Caco-2 (cell line): ENCODE results near the gene RAP2A. TPM values are rescaled to one million over a fixed set of nuclear protein-coding genes. Genes with fewer than 3 reads are reported as not detected.

Experiments
- BruUV-seq: library from RNA; stranded (reverse); fragments of 400-500 nt; replicated peaks from 2 replicates; lab custom pipeline; 2021; lab: Mats Ljungman, UMichigan
- CTCF ChIA-PET: fragments of 300-600 bp; sonication (Branson Sonifier 250); formaldehyde crosslinking; loops from one replicate; lab custom pipeline; 2022; ENCODE audit warnings: antibody characterized with exemption; lab: Charles Lee
- POLR2A ChIA-PET: fragments of 300-600 bp; sonication (Branson Sonifier 250); formaldehyde crosslinking; loops from one replicate; lab custom pipeline; 2022; ENCODE audit warnings: antibody characterized with exemption; lab: Charles Lee
- DNase-seq, 2 experiments: peaks; one replicate each; pipeline versions ENCODE4 v3.0.0 to v3.0.0-alpha.2; 2020 to 2022
- H3K27me3 ChIP-seq: replicated peaks from 2 replicates; pipeline ENCODE4 v1.6.0; 2011; ENCODE audit warnings: low read length; ENCODE audit not compliant: control insufficient read depth, insufficient read depth
- H3K36me3 ChIP-seq: 2 replicates; pipeline ENCODE4 v1.5.1; 2011; ENCODE audit warnings: low read length; ENCODE audit not compliant: control insufficient read depth, insufficient read depth
- H3K4me1 ChIP-seq: fragments of 250-450 bp; sonication (Bioruptor Pico); 2 replicates; pipeline ENCODE4 v1.5.1; 2020; ENCODE audit warnings: mild to moderate bottlenecking
- H3K4me3 ChIP-seq: 2 replicates; pipeline ENCODE4 v1.5.1; 2011; ENCODE audit warnings: low read depth, mild to moderate bottlenecking, control low read depth, low read length
- H3K9me3 ChIP-seq: fragments of 250-450 bp; sonication (Bioruptor Pico); 2 replicates; pipeline ENCODE4 v1.5.1; 2020; ENCODE audit warnings: mild to moderate bottlenecking, moderate library complexity
- H3K27ac Mint-ChIP-seq: one replicate; pipeline ENCODE4 v1.8.0; 2022; ENCODE audit warnings: mixed read lengths; ENCODE audit not compliant: unreplicated experiment
- H3K27me3 Mint-ChIP-seq: one replicate; pipeline ENCODE4 v1.8.0; 2022; ENCODE audit warnings: mixed read lengths; ENCODE audit not compliant: insufficient read depth, unreplicated experiment
- H3K36me3 Mint-ChIP-seq: one replicate; pipeline ENCODE4 v1.8.0; 2022; ENCODE audit warnings: mild to moderate bottlenecking, mixed read lengths; ENCODE audit not compliant: insufficient read depth, unreplicated experiment
- H3K4me1 Mint-ChIP-seq: one replicate; pipeline ENCODE4 v1.8.0; 2022; ENCODE audit warnings: low read depth, mixed read lengths; ENCODE audit not compliant: unreplicated experiment
- H3K4me3 Mint-ChIP-seq: one replicate; pipeline ENCODE4 v1.8.0; 2022; ENCODE audit warnings: mild to moderate bottlenecking, moderate library complexity, mixed read lengths; ENCODE audit not compliant: unreplicated experiment
- H3K9me3 Mint-ChIP-seq: one replicate; pipeline ENCODE4 v1.8.0; 2022; ENCODE audit warnings: mixed read lengths; ENCODE audit not compliant: unreplicated experiment
- CTCF ChIP-seq, 2 experiments: fragments of 200-600 bp in 1 of 2; IDR thresholded peaks; 1 replicate in 1 of 2; 2 replicates in 1 of 2; pipeline versions ENCODE4 v1.5.1 to v1.8.0; 2011 to 2022; ENCODE audit warnings: antibody characterized with exemption in 1 of 2, control low read depth in 1 of 2, inconsistent platforms in 1 of 2, low read depth in 1 of 2, low read length in 1 of 2, mild to moderate bottlenecking in 1 of 2, moderate library complexity in 1 of 2; ENCODE audit not compliant: insufficient read depth in 1 of 2, severe bottlenecking in 1 of 2, unreplicated experiment in 1 of 2
- intact Hi-C: fragments of 100-400 bp; cut with micrococcal nuclease; formaldehyde crosslinking; loops from one replicate; pipeline ENCODE4 v1.10.0; 2022; ENCODE audit not compliant: unreplicated experiment
- total RNA-seq: library from RNA; stranded (reverse); gene quantifications from 2 replicates; pipeline ENCODE4 v1.2.3, GENCODE V29; 2022

The RAP2A gene
- total RNA-seq, 1 experiment from 2014 or later, result 19.7 TPM

- no TSS peak for BruUV-seq
- no peak overlapping the region for H3K27ac Mint-ChIP-seq
Observed at GRCh38 chr13:97459215-97459777, 25.3 kb downstream of the RAP2A start.

GRCh38 chr13:97460004-97460775, 26.2 kb downstream of the RAP2A start:
- ChIA-PET POLR2A (no interaction called here), CTCF (no interaction called here)
- Histone ChIP-seq H3K4me1 (no peaks in the 10 kb centered on the region), H3K36me3 (peaks cover 3% of the 10 kb centered on the region; the same call in 1 of the 2 replicates), H3K27me3 (no peaks in the 10 kb centered on the region), H3K9me3 (no peaks in the 10 kb centered on the region), H3K4me3 (no peak overlapping the region)
- no peak for DNase-seq
- no peak for TF ChIP-seq CTCF (IDR thresholded peaks at IDR 0.05; ENCODE audit: insufficient read depth in 1 of 2, low read depth in 1 of 2, low read length in 1 of 2, severe bottlenecking in 1 of 2, unreplicated experiment in 1 of 2)
- H3K27ac Mint-ChIP-seq, result no peak overlapping the region
- no TSS peak for BruUV-seq
- H3K27me3 Mint-ChIP-seq, result no peaks in the 10 kb centered on the region
- H3K36me3 Mint-ChIP-seq, result no peaks in the 10 kb centered on the region
- no peaks in the 10 kb centered on the region for H3K4me1 Mint-ChIP-seq
- intact Hi-C loops, result no loop called here
- no peak overlapping the region for H3K4me3 Mint-ChIP-seq
- no peaks in the 10 kb centered on the region for H3K9me3 Mint-ChIP-seq

More at GRCh38 chr13:97459215-97459777, 25.3 kb downstream of the RAP2A start:
- no peak for TF ChIP-seq CTCF (IDR thresholded peaks at IDR 0.05; ENCODE audit: insufficient read depth in 1 of 2, low read depth in 1 of 2, low read length in 1 of 2, severe bottlenecking in 1 of 2, unreplicated experiment in 1 of 2)
- no peaks in the 10 kb centered on the region for H3K9me3 ChIP-seq
- intact Hi-C loops, result no loop called here
- Mint-ChIP-seq H3K27me3 (no peaks in the 10 kb centered on the region), H3K36me3 (no peaks in the 10 kb centered on the region), H3K9me3 (no peaks in the 10 kb centered on the region), H3K4me1 (no peaks in the 10 kb centered on the region), H3K4me3 (no peak overlapping the region)
- POLR2A ChIA-PET, result no interaction called here
- no peaks in the 10 kb centered on the region for H3K27me3 ChIP-seq
- CTCF ChIA-PET, result no interaction called here
- no peaks in the 10 kb centered on the region for H3K4me1 ChIP-seq
- no peak overlapping the region for H3K4me3 ChIP-seq
- no peak for DNase-seq
- H3K36me3 ChIP-seq, result peaks cover 2% of the 10 kb centered on the region; the same call in 1 of the 2 replicates

GRCh38 chr13:97460853-97461252, 26.9 kb downstream of the RAP2A start:
- Histone ChIP-seq H3K36me3 (peaks cover 3% of the 10 kb centered on the region; the same call in 1 of the 2 replicates), H3K9me3 (no peaks in the 10 kb centered on the region), H3K4me1 (no peaks in the 10 kb centered on the region), H3K27me3 (no peaks in the 10 kb centered on the region), H3K4me3 (no peak overlapping the region)
- ChIA-PET POLR2A (no interaction called here), CTCF (no interaction called here)
- H3K27ac Mint-ChIP-seq, result no peak overlapping the region
- H3K4me1 Mint-ChIP-seq, result no peaks in the 10 kb centered on the region
- TF ChIP-seq CTCF (IDR thresholded peaks at IDR 0.05; ENCODE audit: insufficient read depth in 1 of 2, low read depth in 1 of 2, low read length in 1 of 2, severe bottlenecking in 1 of 2, unreplicated experiment in 1 of 2), result no peak
- intact Hi-C loops, result no loop called here
- no peak overlapping the region for H3K4me3 Mint-ChIP-seq
- H3K27me3 Mint-ChIP-seq, result no peaks in the 10 kb centered on the region
- no peaks in the 10 kb centered on the region for H3K36me3 Mint-ChIP-seq
- BruUV-seq, result no TSS peak
- no peaks in the 10 kb centered on the region for H3K9me3 Mint-ChIP-seq
- DNase-seq, result no peak
